K562 (cell line): ENCODE data around the gene GPR32. TPM values are rescaled to one million over a fixed set of nuclear protein-coding genes. Genes with fewer than 3 reads are reported as not detected.
A peak's percentile ranks its signal among the peaks of the same experiment; 100 is the strongest.

ENCODE experiments used
- BMI1 ChIP-seq: fragments of 150-350 bp; IDR thresholded peaks from 2 replicates; pipeline ENCODE4 v1.6.1; 2014; ENCODE audit warnings: low read length
- CREB3 ChIP-seq: fragments of 450-650 bp; conservative IDR thresholded peaks from 2 replicates; pipeline ENCODE4 v1.6.1; 2016; ENCODE audit warnings: missing genetic modification characterization, low read depth, mild to moderate bottlenecking, missing compliant biosample characterization, moderate library complexity
- ELF2 ChIP-seq: fragments of 250-450 bp; sonication (Bioruptor Pico); IDR thresholded peaks from 2 replicates; pipeline ENCODE4 v1.5.0; 2021; ENCODE audit warnings: mild to moderate bottlenecking
- KAT8 ChIP-seq: fragments of 450-650 bp; IDR thresholded peaks from 2 replicates; pipeline ENCODE4 v1.6.1; 2016; ENCODE audit warnings: low read depth, mild to moderate bottlenecking
- PHF20 ChIP-seq: fragments of 450-650 bp; IDR thresholded peaks from 2 replicates; pipeline ENCODE4 v1.6.1; 2018; ENCODE audit not compliant: partially characterized antibody
- SRSF9 ChIP-seq: fragments of 200-400 bp; formaldehyde crosslinking; IDR thresholded peaks from 2 replicates; pipeline ENCODE4 v1.6.1; 2017; ENCODE audit warnings: low read depth, low read length, borderline replicate concordance
- TFE3 ChIP-seq: fragments of 450-650 bp; formaldehyde crosslinking; IDR thresholded peaks from 2 replicates; pipeline ENCODE4 v1.4.0; 2020; ENCODE audit warnings: mild to moderate bottlenecking, mixed read lengths
- UBTF ChIP-seq, 2 experiments: IDR thresholded peaks; 2 replicates each; pipeline ENCODE4 v1.6.1; 2012; ENCODE audit warnings: improper control_type of control experiment in 2 of 2, low read depth in 2 of 2, low read length in 2 of 2, borderline replicate concordance in 1 of 2
- YY1 ChIP-seq, 3 experiments: IDR thresholded peaks; 2 replicates each; pipeline ENCODE4 v1.6.1; 2011; ENCODE audit warnings: low read length in 2 of 3, mild to moderate bottlenecking in 2 of 3, moderate library complexity in 2 of 3, borderline replicate concordance in 1 of 3, control low read depth in 1 of 3, low read depth in 1 of 3; ENCODE audit not compliant: insufficient read depth in 3 of 3, insufficient replicate concordance in 2 of 3, control insufficient read depth in 1 of 3, insufficient read length in 1 of 3; ENCODE audit errors: extremely low read depth in 1 of 3
- ZBTB40 ChIP-seq, 2 experiments: fragments of 450-650 bp in 1 of 2; sonication (generic) in 1 of 2; formaldehyde crosslinking in 1 of 2; IDR thresholded peaks; 2 replicates each; pipeline versions ENCODE4 v1.7.1 to v1.9.0; 2016 to 2022; ENCODE audit warnings: inconsistent platforms in 1 of 2, mild to moderate bottlenecking in 1 of 2, missing genetic modification reagents in 1 of 2
- ZNF76 ChIP-seq: fragments of 250-450 bp; sonication (Bioruptor Pico); IDR thresholded peaks from 2 replicates; pipeline ENCODE4 v1.4.0; 2020; ENCODE audit warnings: mild to moderate bottlenecking, moderate library complexity, borderline replicate concordance
- polyA plus RNA-seq, 8 experiments: library from polyadenylated mRNA; depleted of rRNA in 4 of 8; stranded (reverse) in 5 of 8; unstranded in 3 of 8; fragments of >200 nt; fragmentation: Nextera tagmentation in 2 of 8; fragmentation: Illumina TruSeq in 1 of 8; extraction: Ambion mirVana in 2 of 8; extraction: Trizol in 1 of 8; gene quantifications; 2 replicates each; pipeline versions ENCODE4 v1.2.1 to v1.2.3, GENCODE V29; 2011 to 2014; ENCODE audit warnings: inconsistent platforms in 1 of 8, missing spikeins in 1 of 8
- total RNA-seq, 7 experiments: library from RNA; depleted of rRNA in 6 of 7; stranded (reverse); fragments of >200 nt in 6 of 7; fragmentation: Illumina TruSeq in 2 of 7; extraction: Trizol in 2 of 7; gene quantifications; 2 replicates each; pipeline versions ENCODE4 v1.2.1 to v1.2.3, GENCODE V29; 2011 to 2021; ENCODE audit warnings: low replicate concordance in 1 of 7

The GPR32 gene
- total and polyA plus RNA-seq, 9 of the 15 experiments (the other 6 are each of a cell fraction or from before 2014, with no cell fraction given): not detected

- TF ChIP-seq ZNF76 (CRISPR knock-in tag) (no peak), ZBTB40 (IDR thresholded peaks at IDR 0.05) (peak; percentile 37; the same call in 1 of the 2 replicates), ZBTB40 (CRISPR knock-in tag; IDR thresholded peaks at IDR 0.05) (no peak), SRSF9 (no peak), YY1 (IDR thresholded peaks at IDR 0.05; ENCODE audit: borderline replicate concordance in 1 of 3, control insufficient read depth in 1 of 3, extremely low read depth in 1 of 3, insufficient read depth in 3 of 3, insufficient read length in 1 of 3, insufficient replicate concordance in 2 of 3, low read depth in 1 of 3, low read length in 2 of 3) (peak in 1 of 3 experiments; percentile 88), UBTF (IDR thresholded peaks at IDR 0.05; ENCODE audit: borderline replicate concordance in 1 of 2, low read depth in 2 of 2, low read length in 2 of 2) (no peak), KAT8 (peak; percentile 88), TFE3 (CRISPR knock-in tag) (no peak), CREB3 (peak; percentile 35; the same call in 1 of the 2 replicates), BMI1 (no peak), PHF20 (peak; percentile 76), ELF2 (CRISPR knock-in tag) (0 out of 2 replicates have a peak, but pooled peaks have one; percentile 23)
These were observed 10.4 kb upstream of the GPR32 start (continued) for GRCh38 chr19:50759886-50760285.
